Stimulated activated CD4-positive, alpha-beta T cell treated with anti-CD3 and anti-CD28 coated beads, Interleukin-1b, Interleukin-23, amount 100 ng/mL, for 1 hour (primary cell): ENCODE results near the gene ZC3HAV1.
"Not testable (repeated sequence)": the region's sequence is repeated elsewhere in the genome, so short reads cannot be mapped to it uniquely, and the experiment has no call there.

ENCODE experiments used
- DNase-seq, 2 donors: peaks; one replicate each; pipeline ENCODE4 v3.0.0-alpha.2; 2020; ENCODE audit warnings: low read depth in 2 of 2

ZC3HAV1 gene

GRCh38 chr7:139054101-139054500 lies 55.4 kb downstream of the ZC3HAV1 start:
- no peak for DNase-seq

GRCh38 chr7:139051655-139052054 lies 57.9 kb downstream of the ZC3HAV1 start:
- no peak for DNase-seq

GRCh38 chr7:139049936-139050335 lies 59.6 kb downstream of the ZC3HAV1 start:
- no peak for DNase-seq

- DNase-seq: no peak
Measured at GRCh38 chr7:139049111-139049510, 60.4 kb downstream of the ZC3HAV1 start.

- DNase-seq: no peak
Measured at GRCh38 chr7:139047970-139048369, 61.5 kb downstream of the ZC3HAV1 start.

GRCh38 chr7:139046143-139046542 lies 63.4 kb downstream of the ZC3HAV1 start:
- no peak for DNase-seq

GRCh38 chr7:139044813-139045794 lies 64.4 kb downstream of the ZC3HAV1 start:
- DNase-seq: no peak

GRCh38 chr7:139043823-139044812 lies 65.4 kb downstream of the ZC3HAV1 start:
- DNase-seq: peak; percentile 11 to 46

GRCh38 chr7:139041378-139042085 lies 68.0 kb downstream of the ZC3HAV1 start:
- no peak for DNase-seq

GRCh38 chr7:139038691-139039090 lies 70.8 kb downstream of the ZC3HAV1 start:
- no peak for DNase-seq

GRCh38 chr7:139036901-139037300 lies 72.6 kb downstream of the ZC3HAV1 start:
- no peak for DNase-seq

GRCh38 chr7:139035586-139036353 lies 73.8 kb downstream of the ZC3HAV1 start, which contains the start of gene ZC3HAV1L:
Gene ZC3HAV1L, minus strand, starts transcription at chr7:139036042. Its CDS starts 25 bp downstream, at chr7:139036017.
- peak in 1 of 2 donors; percentile 19 for DNase-seq

- DNase-seq: no peak
Measured at GRCh38 chr7:139034855-139035585, 74.5 kb downstream of the ZC3HAV1 start.

GRCh38 chr7:139034336-139034735 lies 75.2 kb downstream of the ZC3HAV1 start:
- no peak for DNase-seq

- no peak for DNase-seq
Measured at GRCh38 chr7:139033346-139034114, 76.0 kb downstream of the ZC3HAV1 start.

- DNase-seq: no peak
Measured at GRCh38 chr7:139032473-139032872, 77.0 kb downstream of the ZC3HAV1 start.

- no peak for DNase-seq
Measured at GRCh38 chr7:139029353-139029752, 80.2 kb downstream of the ZC3HAV1 start.

- DNase-seq: no peak
Measured at GRCh38 chr7:139026551-139026950, 83.0 kb downstream of the ZC3HAV1 start.

- DNase-seq: not testable (repeated sequence)
Measured at GRCh38 chr7:139025861-139026260, 83.7 kb downstream of the ZC3HAV1 start.
